Naive thymus-derived CD8-positive, alpha-beta T cell (primary cell): ENCODE results near the gene NUP210L. TPM values are rescaled to one million over a fixed set of nuclear protein-coding genes. Genes with fewer than 3 reads are reported as not detected.
"Not testable (repeated sequence)": the region's sequence is repeated elsewhere in the genome, so short reads cannot be mapped to it uniquely, and the experiment has no call there.

Source experiments
- ATAC-seq, 2 donors: fragments of 150-1000 bp; cut with Tn5 transposase in 1 of 2; sonication (Bioruptor Pico), chemical (Tn5 transposase) in 1 of 2; 1 replicate in 1 of 2; 2 replicates in 1 of 2; pipeline ENCODE4 v1.10.0; 2021; ENCODE audit warnings: mild to moderate bottlenecking in 2 of 2, moderate library complexity in 2 of 2
- POLR2A ChIA-PET: fragments of 350-600 bp; sonication (Branson Sonifier 250); formaldehyde crosslinking; loops from one replicate; lab custom pipeline; 2021; ENCODE audit warnings: antibody characterized with exemption; lab: Charles Lee
- DNase-seq, 10 donors: peaks; one replicate each; pipeline versions ENCODE4 v3.0.0 to v3.0.0-alpha.2; 2020 to 2022
- H3K27ac Mint-ChIP-seq, 10 donors: one replicate each; pipeline ENCODE4 v1.8.0; 2020 to 2022; ENCODE audit warnings: mild to moderate bottlenecking in 10 of 10, mixed read lengths in 10 of 10, moderate library complexity in 4 of 10, inconsistent platforms in 1 of 10
- H3K27me3 Mint-ChIP-seq, 5 donors: one replicate each; pipeline ENCODE4 v1.8.0; 2021 to 2022; ENCODE audit warnings: mixed read lengths in 5 of 5
- H3K36me3 Mint-ChIP-seq, 3 donors: one replicate each; pipeline ENCODE4 v1.8.0; 2020 to 2022; ENCODE audit warnings: mixed read lengths in 3 of 3, mild to moderate bottlenecking in 2 of 3, inconsistent platforms in 1 of 3
- H3K4me1 Mint-ChIP-seq, 4 donors: one replicate each; pipeline ENCODE4 v1.8.0; 2021 to 2022; ENCODE audit warnings: mixed read lengths in 4 of 4
- H3K4me3 Mint-ChIP-seq, 10 donors: one replicate each; pipeline ENCODE4 v1.8.0; 2020 to 2022; ENCODE audit warnings: mild to moderate bottlenecking in 10 of 10, mixed read lengths in 10 of 10, moderate library complexity in 6 of 10, inconsistent platforms in 1 of 10
- H3K9me3 Mint-ChIP-seq, 9 donors: one replicate each; pipeline ENCODE4 v1.8.0; 2020 to 2022; ENCODE audit warnings: mixed read lengths in 9 of 9, mild to moderate bottlenecking in 3 of 9, inconsistent platforms in 1 of 9, moderate library complexity in 1 of 9
- polyA plus RNA-seq, 3 donors: library from polyadenylated mRNA; unstranded; fragments of 300-500 nt; fragmentation: Illumina TruSeq; gene quantifications; one replicate each; pipeline ENCODE4 v1.2.3, GENCODE V29; 2021
- total RNA-seq, 8 experiments: library from RNA in 2 of 8; stranded (reverse) in 2 of 8; gene quantifications; one replicate each; pipeline ENCODE4 v1.2.3 and lab custom pipeline; 2021 to 2026

NUP210L gene
- total and polyA plus RNA-seq, 5 experiments from 2014 or later = 0.06 to 0.22 (median 0.16) TPM; not detected in 2

GRCh38 chr1:153985341-153985912, 169.4 kb downstream of the NUP210L start:
- ATAC-seq (peak in 1 of 2 donors; percentile 20), DNase-seq (peak in 2 of 10 donors; percentile 26 to 43)
- Mint-ChIP-seq H3K27me3 (peaks cover 0 to 1% (median 0%) of the 10 kb centered on the region in 5 donors), H3K36me3 (no peaks in the 10 kb centered on the region), H3K27ac (peak overlapping the region in 9 of 10 donors; percentile 1 to 90 (median 70)), H3K4me3 (peak overlapping the region; percentile 62 to 90 (median 74)), H3K4me1 (peaks cover 22 to 37% (median 31%) of the 10 kb centered on the region in 4 donors), H3K9me3 (no peaks in the 10 kb centered on the region)
- POLR2A ChIA-PET = interaction anchor here (0.9 to 6.1 kb wide), 8 partner anchors 8 to 313 kb away, joined by 3 to 40 read pairs (median 6); partner anchors contain the start of genes CRTC2, DENND4B and JTB

- H3K9me3 Mint-ChIP-seq = no peaks in the 10 kb centered on the region
- DNase-seq (no peak), ATAC-seq (no peak)
- peak overlapping the region in 3 of 10 donors; percentile 22 to 42 (median 24) for H3K4me3 Mint-ChIP-seq
- peaks cover 0 to 1% (median 0%) of the 10 kb centered on the region in 5 donors for H3K27me3 Mint-ChIP-seq
- H3K4me1 Mint-ChIP-seq = peaks cover 19 to 31% (median 24%) of the 10 kb centered on the region in 4 donors
- H3K27ac Mint-ChIP-seq = peak overlapping the region in 6 of 10 donors; percentile 9 to 60 (median 32)
- H3K36me3 Mint-ChIP-seq = no peaks in the 10 kb centered on the region
- POLR2A ChIA-PET = interaction anchor here (0.7 to 6.1 kb wide), 4 partner anchors 9 to 229 kb away, joined by 3 to 40 read pairs (median 10); partner anchors contain the start of gene DENND4B
Observed at GRCh38 chr1:153984123-153984894, 170.6 kb downstream of the NUP210L start.

GRCh38 chr1:153981735-153982134, 173.1 kb downstream of the NUP210L start:
- H3K36me3 Mint-ChIP-seq, H3K9me3 Mint-ChIP-seq, H3K27me3 Mint-ChIP-seq, DNase-seq, H3K27ac Mint-ChIP-seq, H3K4me3 Mint-ChIP-seq, ATAC-seq: not testable (repeated sequence)
- POLR2A ChIA-PET = interaction anchor here (0.9 to 1.2 kb wide), 2 partner anchors 9 to 35 kb away, joined by 3 read pairs; partner anchors contain the start of genes DENND4B and RPS27
- peaks cover 20 to 40% (median 37%) of the 10 kb centered on the region in 4 donors for H3K4me1 Mint-ChIP-seq

DNA sequence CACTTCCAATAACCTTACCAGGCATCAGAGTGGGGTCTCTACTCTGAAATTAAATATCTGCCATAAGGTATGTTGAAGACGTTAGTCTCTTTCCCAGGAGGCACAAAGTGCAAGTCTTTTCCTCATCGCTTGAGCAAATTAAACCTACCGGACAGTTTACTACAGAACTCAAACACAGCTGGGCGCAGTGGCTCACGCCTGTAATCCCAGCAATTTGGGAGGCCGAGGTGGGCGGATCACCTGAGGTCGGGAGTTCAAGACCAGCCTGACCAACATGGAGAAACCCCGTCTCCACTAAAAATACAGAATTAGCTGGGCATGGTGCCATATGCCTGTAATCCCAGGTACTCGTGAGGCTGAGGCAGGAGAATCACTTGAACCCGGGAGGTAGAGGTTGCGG, 175.8 kb downstream of the NUP210L start:
- Mint-ChIP-seq H3K4me1 (peaks cover 11 to 42% (median 36%) of the 10 kb centered on the region in 4 donors), H3K36me3 (peaks cover 0 to 25% (median 0%) of the 10 kb centered on the region in 3 donors), H3K27ac (peak overlapping the region in 3 of 10 donors; percentile 91 to 95 (median 92)), H3K4me3 (peak overlapping the region; percentile 65 to 98 (median 94))
- not testable (repeated sequence) for H3K9me3 Mint-ChIP-seq, DNase-seq, H3K27me3 Mint-ChIP-seq, ATAC-seq
- POLR2A ChIA-PET = interaction anchor here (0.5 to 5.6 kb wide), 5 partner anchors 12 to 252 kb away, joined by 3 to 143 read pairs (median 32); partner anchors contain the start of genes CREB3L4, GATAD2B, RPS27 and SLC39A1

DNA sequence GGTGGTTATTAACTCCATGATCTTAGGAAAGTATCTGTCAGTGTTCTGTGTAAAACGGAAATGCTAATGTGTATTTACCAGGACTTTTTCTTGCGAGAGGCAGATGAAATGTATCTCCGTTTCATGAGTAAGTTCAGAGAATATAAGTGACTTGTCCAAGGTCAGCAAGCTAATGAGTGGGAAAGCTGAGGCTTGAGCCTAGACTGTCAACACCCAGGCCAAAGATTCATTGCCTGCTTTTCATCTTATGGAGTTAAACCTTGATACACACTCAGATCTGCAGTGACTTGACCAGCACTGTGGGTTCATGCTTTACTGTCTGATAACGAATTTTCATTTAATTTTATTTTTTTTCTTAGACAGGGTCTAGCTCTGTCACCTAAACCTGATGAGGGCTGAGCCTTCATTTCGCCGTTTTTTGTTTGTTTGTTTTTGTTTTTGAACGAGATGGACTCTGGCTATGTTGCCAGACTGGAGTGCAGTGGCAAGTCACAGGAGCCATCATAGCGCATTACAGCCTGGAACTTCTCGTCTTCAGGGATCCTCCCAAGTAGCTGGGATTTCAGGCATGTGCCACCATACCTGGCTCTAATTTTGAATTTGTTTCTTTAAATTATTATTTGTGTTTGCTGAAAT, 176.5 kb downstream of the NUP210L start:
- H3K36me3 Mint-ChIP-seq = peaks cover 0 to 32% (median 0%) of the 10 kb centered on the region in 3 donors
- no peak for DNase-seq

GRCh38 chr1:153977250-153978240, 177.3 kb downstream of the NUP210L start, which contains the start of gene JTB:
JTB (minus strand) TSS chr1:153977674; CDS start chr1:153977252, 422 bp downstream.
- POLR2A ChIA-PET = interaction anchor here (0.7 to 5.6 kb wide), 19 partner anchors 9 to 343 kb away, joined by 3 to 143 read pairs (median 5); partner anchors contain the start of genes CHTOP, CREB3L4, CRTC2 and DENND4B
- DNase-seq = peak; percentile 73 to 92 (median 78)
- H3K27ac Mint-ChIP-seq = peak within 1 kb of the TSS; percentile 87 to 99 (median 96)
- peak within 1 kb of the TSS; percentile 91 to 99 (median 97) for H3K4me3 Mint-ChIP-seq
- ATAC-seq = peak; percentile 96
- peaks cover 11 to 42% (median 37%) of the 10 kb centered on the region in 4 donors for H3K4me1 Mint-ChIP-seq
- H3K27me3 Mint-ChIP-seq = no peaks in the 10 kb centered on the region
- peaks cover 0 to 34% (median 0%) of the 10 kb centered on the region in 3 donors for H3K36me3 Mint-ChIP-seq
- no peaks in the 10 kb centered on the region for H3K9me3 Mint-ChIP-seq

More for the DNA sequence above, 176.5 kb downstream of the NUP210L start:
- Mint-ChIP-seq H3K27me3 (no peaks in the 10 kb centered on the region), H3K9me3 (no peaks in the 10 kb centered on the region), H3K4me3 (peak overlapping the region; percentile 91 to 98 (median 97)), H3K27ac (peak overlapping the region in 9 of 10 donors; percentile 91 to 98 (median 95)), H3K4me1 (peaks cover 11 to 42% (median 37%) of the 10 kb centered on the region in 4 donors)
- no peak for ATAC-seq
- POLR2A ChIA-PET = interaction anchor here (1.0 to 5.6 kb wide), 12 partner anchors 8 to 344 kb away, joined by 3 to 143 read pairs (median 19); partner anchors contain the start of genes CHTOP, CREB3L4, CRTC2 and DENND4B

- POLR2A ChIA-PET = interaction anchor here (0.5 to 5.6 kb wide), 18 partner anchors 10 to 739 kb away, joined by 3 to 143 read pairs (median 6); partner anchors contain the start of genes CHTOP, CREB3L4, CRTC2 and DENND4B
- Mint-ChIP-seq H3K36me3 (peaks cover 0 to 34% (median 0%) of the 10 kb centered on the region in 3 donors), H3K27me3 (no peaks in the 10 kb centered on the region), H3K9me3 (no peaks in the 10 kb centered on the region), H3K27ac (peak overlapping the region; percentile 87 to 99 (median 96)), H3K4me3 (peak overlapping the region; percentile 91 to 99 (median 96)), H3K4me1 (peaks cover 11 to 44% (median 41%) of the 10 kb centered on the region in 4 donors)
- no peak for ATAC-seq
- DNase-seq = no peak
Observed at GRCh38 chr1:153976819-153977249, 178.0 kb downstream of the NUP210L start.

GRCh38 chr1:153973525-153973924, 181.3 kb downstream of the NUP210L start:
- DNase-seq (no peak), ATAC-seq (no peak)
- Mint-ChIP-seq H3K36me3 (peaks cover 0 to 34% (median 0%) of the 10 kb centered on the region in 3 donors), H3K4me1 (peaks cover 14 to 54% (median 48%) of the 10 kb centered on the region in 4 donors), H3K4me3 (peak overlapping the region in 1 of 10 donors; percentile 3), H3K27me3 (no peaks in the 10 kb centered on the region), H3K9me3 (no peaks in the 10 kb centered on the region), H3K27ac (peak overlapping the region in 7 of 10 donors; percentile 12 to 81 (median 56))
- POLR2A ChIA-PET = interaction anchor here (0.7 to 2.8 kb wide), 3 partner anchors 10 to 26 kb away, joined by 3 to 16 read pairs (median 3); partner anchors contain the start of gene SLC39A1

- H3K4me1 Mint-ChIP-seq = peaks cover 12 to 51% (median 48%) of the 10 kb centered on the region in 4 donors
- peak overlapping the region in 6 of 10 donors; percentile 56 to 81 (median 64) for H3K27ac Mint-ChIP-seq
- H3K4me3 Mint-ChIP-seq = no peak overlapping the region
- no peaks in the 10 kb centered on the region for H3K9me3 Mint-ChIP-seq
- POLR2A ChIA-PET = interaction anchor here (0.7 to 2.8 kb wide), 4 partner anchors 10 to 171 kb away, joined by 3 to 16 read pairs (median 3); partner anchors contain the start of gene SLC39A1
- ATAC-seq = no peak
- H3K36me3 Mint-ChIP-seq = peaks cover 0 to 34% (median 0%) of the 10 kb centered on the region in 3 donors
- DNase-seq = no peak
- no peaks in the 10 kb centered on the region for H3K27me3 Mint-ChIP-seq
Observed at GRCh38 chr1:153973071-153973470, 181.8 kb downstream of the NUP210L start.

GRCh38 chr1:153970346-153970745, 184.5 kb downstream of the NUP210L start:
- ATAC-seq = no peak
- no peak overlapping the region for H3K4me3 Mint-ChIP-seq
- peak overlapping the region in 8 of 10 donors; percentile 5 to 76 (median 40) for H3K27ac Mint-ChIP-seq
- no peak for DNase-seq
- no peaks in the 10 kb centered on the region for H3K9me3 Mint-ChIP-seq
- peaks cover 17 to 54% (median 48%) of the 10 kb centered on the region in 4 donors for H3K4me1 Mint-ChIP-seq
- H3K27me3 Mint-ChIP-seq = no peaks in the 10 kb centered on the region
- H3K36me3 Mint-ChIP-seq = peaks cover 0 to 21% (median 0%) of the 10 kb centered on the region in 3 donors
- POLR2A ChIA-PET = interaction anchor here (0.6 to 1.5 kb wide), 3 partner anchors 9 to 25 kb away, joined by 3 to 8 read pairs (median 4); no protein-coding TSS in a partner anchor
